GM18499 (cell line): ENCODE data around the gene PMF1.
A peak's percentile ranks its signal among the peaks of the same experiment; 100 is the strongest.

Experiments
- ATAC-seq: cut with Tn5 transposase; IDR thresholded peaks from one replicate; pipeline ENCODE4 v1.9.1; 2021; ENCODE audit warnings: moderate number of reproducible peaks; ENCODE audit not compliant: insufficient read depth, unreplicated experiment

The PMF1 gene

GRCh38 chr1:156259805-156260204, 47.0 kb downstream of the PMF1 start:
- no peak for ATAC-seq

DNA sequence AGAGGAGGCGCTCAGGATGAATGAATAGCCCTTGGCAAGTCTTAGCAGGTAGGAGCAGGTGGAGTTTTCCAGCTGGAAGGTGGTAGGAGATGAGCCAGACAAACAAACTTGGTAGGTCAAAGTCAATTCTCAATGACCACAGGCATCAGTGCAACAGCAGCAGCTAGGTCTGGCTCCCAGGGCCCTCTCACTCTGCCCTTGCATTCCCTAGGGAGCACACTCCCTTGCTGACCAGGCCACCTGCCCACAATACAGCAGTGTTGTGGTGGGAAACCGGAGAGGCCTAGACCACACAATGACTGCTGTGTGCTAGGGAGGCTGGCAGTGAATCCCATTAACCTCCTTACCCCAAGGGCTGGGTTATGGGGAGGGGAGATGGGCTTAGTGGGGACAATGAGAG, 48.1 kb downstream of the PMF1 start:
- no peak for ATAC-seq

DNA sequence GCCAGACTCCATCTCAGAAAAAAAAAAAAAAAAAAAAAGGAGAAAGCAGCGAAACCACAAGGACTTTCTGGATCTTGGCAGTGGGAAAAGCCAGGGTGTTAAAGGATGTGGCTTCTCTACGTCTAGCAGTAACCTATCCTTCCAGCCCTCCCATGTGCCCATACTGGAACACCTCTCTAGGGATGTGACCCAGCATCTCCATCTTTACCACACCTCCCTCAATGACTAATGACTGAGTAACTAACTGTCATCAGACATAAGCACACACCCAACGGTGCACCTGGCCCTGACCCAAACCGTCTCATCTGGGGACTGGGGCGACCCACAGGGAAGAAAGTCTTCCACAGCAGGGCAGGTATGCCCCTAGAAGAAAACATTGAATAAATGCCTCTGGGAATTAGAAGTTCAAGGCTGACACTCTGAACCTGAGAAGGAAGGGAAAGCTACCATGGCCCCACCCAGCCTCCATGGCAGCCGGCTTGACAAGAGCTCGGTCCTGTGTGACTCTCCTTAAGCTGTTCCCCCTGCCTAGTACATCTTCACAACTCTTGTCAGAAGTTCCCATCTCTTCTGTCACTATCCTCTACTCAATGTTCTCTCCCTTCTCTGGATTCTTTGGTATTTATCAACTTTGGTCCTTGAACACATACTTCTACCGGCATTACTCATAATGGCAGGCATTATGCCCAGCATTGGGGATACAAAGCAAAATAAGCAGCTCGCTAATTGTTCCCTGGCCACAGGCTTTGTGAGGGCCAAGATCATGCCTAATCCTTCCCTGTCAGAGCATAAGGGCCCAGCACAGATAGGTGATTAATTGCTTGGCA, 49.9 kb downstream of the PMF1 start:
- ATAC-seq, result no peak

DNA sequence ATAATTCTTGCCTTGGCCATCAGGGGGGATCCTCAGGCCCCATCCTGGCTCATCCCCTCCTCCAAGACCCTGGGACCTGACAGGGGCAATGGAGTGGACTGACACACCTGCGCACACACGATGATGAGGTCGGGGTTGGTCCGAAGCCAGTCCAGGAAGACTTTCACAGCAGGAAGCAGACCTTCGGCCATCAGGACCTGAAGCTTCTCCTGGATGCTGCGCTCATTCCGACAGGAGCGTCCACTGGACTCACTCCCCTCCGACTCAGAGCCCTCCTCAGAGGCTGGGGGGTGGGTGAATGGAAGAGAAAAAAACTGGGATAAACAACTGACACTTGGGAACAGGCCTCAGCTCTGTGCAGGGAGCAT, 50.5 kb downstream of the PMF1 start:
- ATAC-seq, result no peak

DNA sequence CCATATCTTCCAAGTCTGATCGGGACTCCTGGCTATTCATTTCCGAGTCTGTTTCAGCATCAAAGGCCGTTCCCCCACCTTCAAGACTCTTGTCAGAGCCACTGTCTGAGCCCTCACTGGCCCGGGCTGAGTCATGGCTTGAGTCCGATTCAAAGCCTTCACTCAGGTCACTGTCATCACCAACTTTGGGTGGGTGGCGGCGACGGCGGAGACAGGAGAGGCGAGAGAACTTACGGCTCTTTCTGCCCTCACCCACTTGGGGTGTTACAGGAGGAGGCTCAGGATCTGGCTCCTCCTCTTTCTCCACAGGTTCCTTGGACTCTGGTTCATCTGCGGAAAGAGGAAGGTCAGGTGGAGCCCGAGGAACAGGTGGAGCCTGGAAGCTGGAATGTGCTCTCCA, 53.2 kb downstream of the PMF1 start:
- no peak for ATAC-seq

DNA sequence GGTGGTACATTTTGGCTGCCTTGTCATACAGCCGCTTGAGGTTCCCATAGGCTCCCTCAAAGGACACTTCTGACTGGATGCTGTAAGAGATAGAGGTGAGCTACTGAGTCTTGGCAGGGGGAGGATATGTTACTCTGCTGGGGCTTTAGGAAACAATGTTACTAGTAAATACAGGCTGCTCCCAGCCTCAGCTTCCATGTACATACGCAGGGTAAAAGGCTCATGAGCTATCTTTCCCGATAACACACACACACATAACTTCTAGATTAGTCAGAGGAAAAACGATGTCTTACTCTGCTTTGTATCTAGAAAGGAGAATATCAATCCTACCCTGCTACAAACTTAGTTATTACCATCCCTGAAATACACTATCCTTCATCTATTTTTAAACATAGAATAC, 55.5 kb downstream of the PMF1 start:
- ATAC-seq, result no peak

DNA sequence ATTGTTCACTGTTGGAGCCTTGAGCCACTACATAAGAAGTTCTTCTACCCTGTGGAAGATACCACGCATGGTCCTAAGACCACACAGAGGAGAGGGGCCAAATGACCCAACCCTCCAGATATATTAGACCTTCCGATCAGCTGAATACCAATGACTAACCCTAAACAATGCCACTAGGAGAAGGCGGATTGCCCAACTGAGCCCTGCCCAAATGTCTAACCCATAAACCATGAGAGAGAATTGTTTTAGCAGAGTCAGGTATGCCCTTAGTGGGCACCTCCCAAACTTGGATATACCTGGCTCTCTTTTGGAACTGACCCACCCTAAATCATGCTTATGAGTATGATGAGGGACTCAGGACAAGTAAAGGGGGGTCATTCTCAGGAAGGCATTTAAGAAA, 57.5 kb downstream of the PMF1 start:
- no peak for ATAC-seq

DNA sequence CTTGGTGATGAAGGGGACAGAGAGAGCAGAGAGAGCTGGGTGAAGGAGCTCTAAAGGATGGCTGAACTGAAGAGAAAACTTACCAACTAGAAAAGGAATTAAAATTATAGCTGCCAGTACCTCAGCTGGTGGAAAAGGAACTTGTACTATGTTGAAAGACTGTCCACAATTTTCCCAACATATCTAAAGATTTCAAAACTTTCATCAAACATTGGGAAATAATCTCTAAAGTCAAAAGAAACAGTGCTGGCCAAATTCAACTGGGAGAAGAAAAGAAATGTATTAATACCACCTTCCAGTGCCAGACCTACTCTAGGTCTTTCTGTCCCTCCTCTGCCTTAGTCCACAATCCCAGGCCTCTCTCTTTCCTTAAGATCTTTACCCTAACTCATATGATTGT, 63.7 kb downstream of the PMF1 start:
- ATAC-seq, result no peak

- ATAC-seq, result no peak
These were observed 64.2 kb downstream of the PMF1 start for GRCh38 chr1:156276966-156277381.

- no peak for ATAC-seq
These were observed 67.0 kb downstream of the PMF1 start for GRCh38 chr1:156279837-156280236.

- ATAC-seq, result no peak
These were observed 68.5 kb downstream of the PMF1 start for GRCh38 chr1:156281281-156281680.

- ATAC-seq, result no peak
These were observed 69.1 kb downstream of the PMF1 start for GRCh38 chr1:156281693-156282478.

GRCh38 chr1:156282479-156283222, 69.8 kb downstream of the PMF1 start, which contains the start of gene SMG5:
Gene SMG5, minus strand, starts transcription at chr1:156282825. Its CDS starts 145 bp downstream, at chr1:156282680.
- ATAC-seq, result peak; percentile 43

- ATAC-seq, result no peak
These were observed 70.7 kb downstream of the PMF1 start for GRCh38 chr1:156283521-156283920.

DNA sequence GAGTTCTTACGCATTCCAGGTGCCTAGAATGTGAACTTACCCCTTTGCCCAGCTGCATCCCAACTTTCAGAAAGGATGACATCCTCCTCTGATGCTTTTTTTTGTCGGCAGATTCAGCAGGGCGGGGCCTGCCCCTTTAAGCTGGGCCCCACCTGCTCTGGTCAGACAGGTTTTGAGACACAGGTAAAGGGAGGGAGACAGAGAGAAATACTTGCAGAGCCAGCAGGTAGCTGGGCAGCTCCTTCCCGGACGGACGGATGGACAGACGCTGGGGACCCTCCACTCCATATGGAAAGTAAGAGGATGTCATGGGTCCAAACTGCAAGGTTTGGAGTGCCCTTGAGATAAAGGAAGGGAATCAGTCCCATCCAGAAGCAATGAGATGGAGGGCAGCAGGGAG, 71.3 kb downstream of the PMF1 start, which contains the start of gene TMEM79:
Gene TMEM79, plus strand, starts transcription at position 214 of the 400 bp plus-strand sequence. CDS start 902 bp downstream, outside the sequence.
- ATAC-seq, result no peak

GRCh38 chr1:156284757-156285156, 72.0 kb downstream of the PMF1 start:
- ATAC-seq, result no peak

DNA sequence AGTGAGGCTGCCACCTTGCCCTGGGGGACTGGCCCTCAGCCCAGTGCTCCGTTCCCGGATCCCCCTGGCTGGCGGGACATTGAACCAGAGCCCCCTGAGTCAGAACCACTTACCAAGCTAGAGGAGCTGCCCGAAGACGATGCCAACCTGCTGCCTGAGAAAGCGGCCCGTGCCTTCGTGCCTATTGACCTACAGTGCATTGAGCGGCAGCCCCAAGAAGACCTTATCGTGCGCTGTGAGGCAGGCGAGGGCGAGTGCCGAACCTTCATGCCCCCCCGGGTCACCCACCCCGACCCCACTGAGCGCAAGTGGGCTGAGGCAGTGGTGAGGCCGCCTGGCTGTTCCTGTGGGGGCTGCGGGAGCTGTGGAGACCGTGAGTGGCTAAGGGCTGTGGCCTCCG, 72.6 kb downstream of the PMF1 start:
- ATAC-seq, result no peak

DNA sequence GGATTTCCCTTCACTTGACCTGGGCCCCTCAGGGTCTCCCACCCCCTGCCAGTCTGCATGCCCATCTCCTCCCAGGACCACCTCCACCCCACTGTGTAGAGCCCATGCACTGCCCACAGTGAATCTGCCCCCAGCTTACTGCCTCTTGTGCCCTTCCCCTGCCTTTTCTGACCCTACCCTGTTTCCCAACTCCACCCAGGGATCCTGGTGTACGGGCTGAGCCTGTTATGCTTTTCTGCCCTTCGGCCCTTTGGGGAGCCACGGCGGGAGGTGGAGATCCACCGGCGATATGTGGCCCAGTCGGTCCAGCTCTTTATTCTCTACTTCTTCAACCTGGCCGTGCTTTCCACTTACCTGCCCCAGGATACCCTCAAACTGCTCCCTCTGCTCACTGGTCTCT, 73.3 kb downstream of the PMF1 start:
- no peak for ATAC-seq
